Aorta (tissue), 5 donors: ENCODE measurements around the gene ZGLP1. TPM values are rescaled to one million over a fixed set of nuclear protein-coding genes. Genes with fewer than 3 reads are reported as not detected.

Experiments
- ATAC-seq: fragments of 200-7000 bp; cut with Tn5 transposase; one replicate; pipeline ENCODE4 v1.9.1; 2022; ENCODE audit warnings: moderate library complexity; ENCODE audit not compliant: low FRiP score
- DNase-seq, 2 donors: peaks; one replicate each; pipeline ENCODE4 v3.0.0-alpha.2; 2020
- H3K27ac ChIP-seq, 2 donors: one replicate each; pipeline ENCODE4 v1.5.1; 2013; ENCODE audit warnings: low read length in 2 of 2, mild to moderate bottlenecking in 2 of 2, moderate library complexity in 2 of 2, control low read depth in 1 of 2, inconsistent platforms in 1 of 2, low read depth in 1 of 2
- H3K27me3 ChIP-seq, 2 donors: one replicate each; pipeline ENCODE4 v1.6.1; 2013; ENCODE audit warnings: control low read depth in 1 of 2, low read length in 1 of 2, mild to moderate bottlenecking in 1 of 2, moderate library complexity in 1 of 2; ENCODE audit not compliant: insufficient read depth in 2 of 2, control insufficient read depth in 1 of 2
- H3K36me3 ChIP-seq, 2 donors: one replicate each; pipeline ENCODE4 v1.6.1; 2013; ENCODE audit warnings: control low read depth in 1 of 2, low read length in 1 of 2, mild to moderate bottlenecking in 1 of 2; ENCODE audit not compliant: insufficient read depth in 2 of 2, control insufficient read depth in 1 of 2
- H3K4me1 ChIP-seq, 2 donors: one replicate each; pipeline ENCODE4 v1.6.1; 2013; ENCODE audit warnings: low read length in 2 of 2, control low read depth in 1 of 2, mild to moderate bottlenecking in 1 of 2, moderate library complexity in 1 of 2; ENCODE audit not compliant: insufficient read depth in 2 of 2, control insufficient read depth in 1 of 2
- H3K4me3 ChIP-seq, 2 donors: one replicate each; pipeline ENCODE4 v1.5.1; 2013; ENCODE audit warnings: low read length in 2 of 2, control low read depth in 1 of 2, mild to moderate bottlenecking in 1 of 2
- H3K9me3 ChIP-seq: one replicate; pipeline ENCODE4 v1.6.1; 2013; ENCODE audit warnings: mild to moderate bottlenecking, low read length; ENCODE audit not compliant: control insufficient read depth
- WGBS, 2 donors: extraction: QIAGEN DNeasy Blood & Tissue Kit; methylation state at CpG; one replicate each; pipeline ENCODE4 v1.1.7; 2013; 5-methylcytosine and 5-hydroxymethylcytosine counted together
- intact Hi-C, 2 donors: fragments of 100-400 bp; cut with DNase I; formaldehyde crosslinking; loops; one replicate each; pipeline versions ENCODE4 v1.14.2 to v1.15.0; 2022
- polyA plus RNA-seq, 2 donors: library from polyadenylated mRNA; stranded (reverse); fragments of 200-250 nt; gene quantifications; one replicate each; pipeline ENCODE4 v1.2.3, GENCODE V29; 2013
- total RNA-seq, 2 donors: library from RNA; stranded (reverse); fragmentation: NEBNext Ultra II Directional; extraction: Animal tissue kit (Norgen Biotek cat#: 25700); gene quantifications; one replicate each; pipeline ENCODE4 v1.2.1, GENCODE V29; 2021
- donor health status: healthy with polysubstance abuse.
- donor health status: Bipolar disorder and iron deficiency.
- donor health status: DM: no; HTN: no; CAD: no.
- donor health status: DM: no; HTN: no; CAD: no.
- donor health status: DM: yes; HTN: yes; CAD: no.

Gene ZGLP1
- total and polyA plus RNA-seq, 4 donors: 1.3 to 22.4 (median 2.6) TPM

DNA sequence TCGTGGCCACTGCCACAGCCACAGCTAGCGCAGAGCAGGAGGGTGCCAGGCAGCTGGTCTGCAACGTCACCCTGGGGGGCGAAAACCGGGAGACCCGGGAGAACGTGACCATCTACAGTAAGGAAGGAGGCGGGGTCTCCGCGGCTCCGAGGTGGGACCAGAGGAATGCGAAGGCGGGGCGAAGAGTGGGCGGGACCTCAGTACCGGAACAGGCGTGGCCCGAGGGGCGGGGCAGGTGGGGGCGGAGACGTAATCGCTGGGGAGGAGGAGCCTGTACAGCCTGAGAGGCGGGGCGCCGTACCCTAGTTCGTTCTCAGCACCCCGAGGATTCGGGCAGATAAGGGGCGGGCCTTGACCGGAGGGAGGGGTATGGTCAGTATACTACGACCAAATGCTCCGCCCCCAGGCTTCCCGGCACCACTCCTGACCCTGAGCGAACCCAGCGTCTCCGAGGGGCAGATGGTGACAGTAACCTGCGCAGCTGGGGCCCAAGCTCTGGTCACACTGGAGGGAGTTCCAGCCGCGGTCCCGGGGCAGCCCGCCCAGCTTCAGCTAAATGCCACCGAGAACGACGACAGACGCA is 17.3 kb downstream of the ZGLP1 start:
- H3K4me1 ChIP-seq: no peaks in the 10 kb centered on the region
- 2 to 5% methylated on average over 43 to 45 of the region's 45 CpGs for WGBS, 2 donors
- intact Hi-C loops: no loop called here
- ATAC-seq (peak; percentile 51), DNase-seq (peak; percentile 90 to 94)
- H3K27ac ChIP-seq: no peak overlapping the region
- H3K36me3 ChIP-seq: no peaks in the 10 kb centered on the region
- H3K4me3 ChIP-seq: no peak overlapping the region
- no peaks in the 10 kb centered on the region for H3K9me3 ChIP-seq
- no peaks in the 10 kb centered on the region for H3K27me3 ChIP-seq

DNA sequence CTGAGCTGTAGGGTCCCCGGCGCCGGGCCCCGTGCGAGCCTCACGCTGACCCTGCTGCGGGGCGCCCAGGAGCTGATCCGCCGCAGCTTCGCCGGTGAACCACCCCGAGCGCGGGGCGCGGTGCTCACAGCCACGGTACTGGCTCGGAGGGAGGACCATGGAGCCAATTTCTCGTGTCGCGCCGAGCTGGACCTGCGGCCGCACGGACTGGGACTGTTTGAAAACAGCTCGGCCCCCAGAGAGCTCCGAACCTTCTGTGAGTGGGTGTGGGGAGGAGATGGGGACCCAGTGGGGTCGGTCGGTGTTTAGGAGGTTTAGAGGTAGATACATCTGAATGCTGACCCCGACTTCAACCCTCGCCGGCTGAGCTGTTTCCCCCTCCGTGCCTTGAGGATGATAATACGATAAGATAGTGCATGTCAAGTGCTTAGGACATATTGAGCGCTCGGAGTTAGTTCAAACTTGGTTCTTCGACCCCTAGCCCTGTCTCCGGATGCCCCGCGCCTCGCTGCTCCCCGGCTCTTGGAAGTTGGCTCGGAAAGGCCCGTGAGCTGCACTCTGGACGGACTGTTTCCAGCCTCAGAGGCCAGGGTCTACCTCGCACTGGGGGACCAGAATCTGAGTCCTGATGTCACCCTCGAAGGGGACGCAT is 17.9 kb downstream of the ZGLP1 start:
- ATAC-seq: no peak
- H3K9me3 ChIP-seq: no peaks in the 10 kb centered on the region
- no peak overlapping the region for H3K27ac ChIP-seq
- H3K27me3 ChIP-seq: no peaks in the 10 kb centered on the region
- no peaks in the 10 kb centered on the region for H3K36me3 ChIP-seq
- H3K4me1 ChIP-seq: no peaks in the 10 kb centered on the region
- WGBS, 2 donors: 1 to 2% methylated on average over 44 to 49 of the region's 49 CpGs
- intact Hi-C loops: no loop called here
- no peak for DNase-seq
- H3K4me3 ChIP-seq: no peak overlapping the region

DNA sequence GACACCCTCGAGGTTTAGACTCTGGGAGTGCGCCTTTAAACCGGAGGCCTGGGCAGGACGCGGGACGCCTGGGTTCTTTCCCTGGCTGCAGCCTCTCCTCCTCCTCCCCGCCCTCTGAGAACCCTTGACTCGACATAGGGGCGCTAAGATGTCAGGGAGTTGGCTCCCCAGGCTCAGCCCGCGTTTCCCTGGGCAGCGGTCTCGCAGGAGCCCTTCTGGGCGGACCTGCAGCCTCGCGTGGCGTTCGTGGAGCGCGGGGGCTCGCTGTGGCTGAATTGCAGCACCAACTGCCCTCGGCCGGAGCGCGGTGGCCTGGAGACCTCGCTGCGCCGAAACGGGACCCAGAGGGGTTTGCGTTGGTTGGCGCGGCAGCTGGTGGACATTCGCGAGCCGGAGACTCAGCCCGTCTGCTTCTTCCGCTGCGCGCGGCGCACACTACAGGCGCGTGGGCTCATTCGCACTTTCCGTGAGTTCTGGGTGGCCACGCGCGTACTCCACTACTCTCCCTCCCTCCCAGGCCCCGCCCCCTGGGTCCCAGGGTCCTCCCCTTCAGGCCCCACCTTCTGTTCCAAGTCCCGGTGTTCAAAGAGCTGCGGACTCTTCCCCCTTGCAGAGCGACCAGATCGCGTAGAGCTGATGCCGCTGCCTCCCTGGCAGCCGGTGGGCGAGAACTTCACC is 18.6 kb downstream of the ZGLP1 start:
- DNase-seq (peak in 1 of 2 donors; percentile 82), ATAC-seq (peak; percentile 32)
- Histone ChIP-seq H3K4me3 (no peak overlapping the region), H3K4me1 (no peaks in the 10 kb centered on the region), H3K27me3 (no peaks in the 10 kb centered on the region), H3K27ac (no peak overlapping the region), H3K9me3 (no peaks in the 10 kb centered on the region), H3K36me3 (no peaks in the 10 kb centered on the region)
- intact Hi-C loops: no loop called here
- 1% methylated on average over 57 of the region's 57 CpGs for WGBS, 2 donors

DNA sequence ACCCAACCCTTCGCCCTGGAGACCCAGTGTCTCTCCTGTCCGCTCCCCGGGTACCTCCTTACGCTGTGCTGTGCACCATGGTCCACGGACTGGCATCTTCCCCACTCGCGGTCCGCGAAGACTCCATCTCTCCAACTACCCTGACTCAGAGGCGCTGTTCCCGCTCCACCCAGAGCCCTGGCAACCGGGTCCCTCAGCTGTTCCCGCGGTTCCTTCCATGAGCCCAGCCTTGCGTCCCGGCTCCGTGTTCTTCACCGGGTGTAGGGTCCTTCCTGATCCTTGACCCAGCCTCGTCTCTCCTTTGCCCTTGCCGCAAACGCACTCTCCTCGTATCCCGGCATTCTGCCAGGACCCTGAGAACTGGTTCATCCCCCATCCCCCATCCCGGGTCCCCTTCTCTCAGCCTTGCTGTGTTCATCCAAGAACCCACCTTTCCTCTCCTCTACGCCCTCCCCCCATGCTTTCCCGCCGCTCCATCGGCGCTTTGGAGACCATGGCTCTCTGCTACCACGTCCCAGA is 19.2 kb downstream of the ZGLP1 start:
- Histone ChIP-seq H3K27me3 (no peaks in the 10 kb centered on the region), H3K9me3 (no peaks in the 10 kb centered on the region), H3K27ac (no peak overlapping the region), H3K4me3 (no peak overlapping the region), H3K4me1 (no peaks in the 10 kb centered on the region), H3K36me3 (no peaks in the 10 kb centered on the region)
- WGBS, 2 donors: 1 to 2% methylated on average over 30 of the region's 30 CpGs
- ATAC-seq: no peak
- intact Hi-C loops: no loop called here
- DNase-seq: no peak

DNA sequence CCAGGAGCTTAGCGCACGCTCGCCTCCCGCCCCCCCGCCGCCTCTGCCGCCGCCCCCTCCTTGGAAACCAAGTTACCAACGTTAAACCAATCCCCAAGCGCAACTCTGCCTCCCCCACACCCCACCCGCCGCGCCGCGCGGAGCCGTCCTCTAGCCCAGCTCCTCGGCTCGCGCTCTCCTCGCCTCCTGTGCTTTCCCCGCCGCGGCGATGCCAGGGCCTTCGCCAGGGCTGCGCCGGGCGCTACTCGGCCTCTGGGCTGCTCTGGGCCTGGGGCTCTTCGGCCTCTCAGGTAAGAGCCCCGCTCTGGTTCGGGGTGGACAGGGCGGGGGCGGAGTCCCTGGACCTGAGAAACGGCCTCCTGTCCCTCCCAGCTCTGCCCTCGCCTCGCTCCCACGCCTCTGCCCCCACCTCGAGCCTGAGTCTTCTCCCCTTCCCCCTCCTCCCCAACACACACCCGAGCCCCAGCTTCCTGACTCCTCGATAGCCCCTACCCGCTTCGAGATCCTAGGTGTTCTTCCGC is 19.7 kb downstream of the ZGLP1 start, which contains the start of gene ICAM5:
Gene ICAM5, plus strand, starts transcription at position 117 of the 521 bp plus-strand sequence. Its CDS starts 92 bp downstream, at position 209.
- ATAC-seq: no peak
- Histone ChIP-seq H3K27ac (no peak within 1 kb of the TSS), H3K36me3 (no peaks in the 10 kb centered on the region), H3K9me3 (no peaks in the 10 kb centered on the region), H3K27me3 (no peaks in the 10 kb centered on the region), H3K4me1 (no peaks in the 10 kb centered on the region), H3K4me3 (no peak within 1 kb of the TSS)
- intact Hi-C loops: no loop called here
- no peak for DNase-seq
- WGBS, 2 donors: 0 to 1% methylated on average over 36 to 45 of the region's 45 CpGs

DNA sequence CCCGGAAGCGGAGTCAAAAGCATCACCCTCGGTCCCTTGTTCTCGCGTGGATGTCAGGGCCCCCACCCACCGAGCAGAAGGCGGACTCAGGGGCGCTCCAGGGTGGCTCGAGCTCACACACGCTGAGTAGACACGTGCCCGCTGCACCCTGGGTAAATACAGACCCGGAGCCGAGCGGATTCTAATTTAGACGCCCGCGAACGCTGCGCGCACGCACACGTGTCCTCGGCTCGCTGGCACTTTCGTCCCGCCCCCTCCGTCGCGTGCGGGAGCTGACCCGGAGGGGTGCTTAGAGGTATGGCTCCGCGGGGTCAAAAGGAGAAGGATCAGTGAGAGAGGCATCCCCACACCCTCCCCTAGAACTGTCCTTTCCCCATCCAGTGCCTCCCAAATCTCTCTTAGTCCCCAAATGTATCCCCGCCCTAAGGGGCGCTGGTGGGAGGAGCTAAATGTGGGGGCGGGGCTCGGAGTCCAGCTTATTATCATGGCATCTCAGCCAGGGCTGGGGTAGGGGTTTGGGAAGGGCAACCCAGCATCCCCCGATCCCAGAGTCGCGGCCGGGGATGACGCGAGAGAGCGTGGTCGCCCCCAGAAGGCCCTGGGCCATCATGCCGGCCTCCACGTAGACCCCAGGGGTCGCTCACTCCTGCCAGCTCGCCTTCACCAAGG is 20.3 kb downstream of the ZGLP1 start:
- Histone ChIP-seq H3K9me3 (no peaks in the 10 kb centered on the region), H3K4me1 (no peaks in the 10 kb centered on the region), H3K4me3 (no peak overlapping the region), H3K27me3 (no peaks in the 10 kb centered on the region), H3K27ac (no peak overlapping the region), H3K36me3 (no peaks in the 10 kb centered on the region)
- DNase-seq: no peak
- 1% methylated on average over 48 to 50 of the region's 50 CpGs for WGBS, 2 donors
- no peak for ATAC-seq
- intact Hi-C loops: no loop called here

DNA sequence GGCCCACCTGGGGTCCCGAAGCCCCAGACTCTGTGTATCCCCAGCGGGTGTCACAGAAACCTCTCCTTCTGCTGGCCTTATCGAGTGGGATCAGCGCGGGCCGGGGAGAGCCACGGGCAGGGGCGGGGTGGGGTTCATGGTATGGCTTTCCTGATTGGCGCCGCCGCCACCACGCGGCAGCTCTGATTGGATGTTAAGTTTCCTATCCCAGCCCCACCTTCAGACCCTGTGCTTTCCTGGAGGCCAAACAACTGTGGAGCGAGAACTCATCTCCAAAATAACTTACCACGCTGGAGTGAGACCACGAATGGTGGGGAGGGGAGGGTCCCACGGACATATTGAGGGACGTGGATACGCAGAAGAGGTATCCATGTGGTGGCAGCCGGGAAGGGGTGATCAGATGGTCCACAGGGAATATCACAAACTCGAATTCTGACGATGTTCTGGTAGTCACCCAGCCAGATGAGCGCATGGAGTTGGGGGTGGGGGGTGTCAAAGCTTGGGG is 20.9 kb downstream of the ZGLP1 start:
- H3K9me3 ChIP-seq: no peaks in the 10 kb centered on the region
- no peaks in the 10 kb centered on the region for H3K36me3 ChIP-seq
- no peak overlapping the region for H3K4me3 ChIP-seq
- intact Hi-C loops: no loop called here
- no peaks in the 10 kb centered on the region for H3K4me1 ChIP-seq
- no peaks in the 10 kb centered on the region for H3K27me3 ChIP-seq
- no peak overlapping the region for H3K27ac ChIP-seq
- DNase-seq (peak in 1 of 2 donors; percentile 59), ATAC-seq (no peak)
- 3 to 4% methylated on average over 23 of the region's 23 CpGs for WGBS, 2 donors
